ENCODE measurements around the gene POLE2. TPM values are rescaled to one million over a fixed set of nuclear protein-coding genes. Genes with fewer than 3 reads are reported as not detected.
"Not testable (repeated sequence)": the region's sequence is repeated elsewhere in the genome, so short reads cannot be mapped to it uniquely, and the experiment has no call there.

Gene POLE2
- total RNA-seq, 1 experiment from 2014 or later, result 17.4 TPM

GRCh38 chr14:49659526-49660455 lies 28.2 kb downstream of the POLE2 start:
- BruUV-seq (replicated peaks), result no TSS peak
- H3K27me3 ChIP-seq (ENCODE audit: control insufficient read depth, insufficient read depth, low read length), result no peaks in the 10 kb centered on the region
- TF ChIP-seq POLR2AphosphoS5 (IDR thresholded peaks at IDR 0.05; ENCODE audit: low read depth, low read length) (no peak), SIN3A (IDR thresholded peaks at IDR 0.05; ENCODE audit: borderline replicate concordance, insufficient read depth, low read depth, low read length) (no peak), CTCF (IDR thresholded peaks at IDR 0.05) (no peak), TCF7L2 (IDR thresholded peaks at IDR 0.05; ENCODE audit: low read depth, low read length) (no peak), REST (IDR thresholded peaks at IDR 0.05; ENCODE audit: insufficient read depth in 1 of 2, low read depth in 2 of 2, low read length in 1 of 2) (no peak)
- H3K36me3 ChIP-seq (ENCODE audit: control insufficient read depth, insufficient read depth, low read length), result peaks cover 2% of the 10 kb centered on the region; the same call in 1 of the 2 replicates
- no peaks in the 10 kb centered on the region for H3K9me3 ChIP-seq (ENCODE audit: control insufficient read depth, insufficient read depth, low read depth, low read length)
- ATAC-seq, result peak; percentile 69; the same call in 1 of the 2 replicates
- H3K27ac ChIP-seq (ENCODE audit: low read length), result no peak overlapping the region
- H3K4me1 ChIP-seq (ENCODE audit: control insufficient read depth, insufficient read depth, low read length), result no peaks in the 10 kb centered on the region
- in situ Hi-C loops (cut with HindIII; ENCODE audit: low pct_unique_long_range_greater_than_20kb, low sequenced_read_pairs), result no loop called here
- no peak overlapping the region for H3K4me3 ChIP-seq (ENCODE audit: low read depth in 2 of 2, low read length in 2 of 2)
- peak; percentile 65 for DNase-seq (ENCODE audit: low read depth, low spot score)
- ChIA-PET CTCF (no interaction called here), POLR2A (no interaction called here)
- intact Hi-C loops (cut with micrococcal nuclease; ENCODE audit: unreplicated experiment), result no loop called here

GRCh38 chr14:49657500-49657899 lies 30.5 kb downstream of the POLE2 start:
- not testable (repeated sequence) for ATAC-seq

GRCh38 chr14:49654511-49654910 lies 33.5 kb downstream of the POLE2 start:
- H3K9me3 ChIP-seq (ENCODE audit: control insufficient read depth, insufficient read depth, low read depth, low read length), result no peaks in the 10 kb centered on the region
- no peak for TF ChIP-seq CTCF (IDR thresholded peaks at IDR 0.05)
- no peaks in the 10 kb centered on the region for H3K4me1 ChIP-seq (ENCODE audit: control insufficient read depth, insufficient read depth, low read length)
- CTCF ChIA-PET, result interaction anchor here (0.6 kb wide), 1 partner anchor 34 kb away, joined by 3 read pairs; the partner anchor contains the start of gene RPL36AL
- no peak overlapping the region for H3K4me3 ChIP-seq (ENCODE audit: low read depth in 2 of 2, low read length in 2 of 2)
- intact Hi-C loops (cut with micrococcal nuclease; ENCODE audit: unreplicated experiment), result no loop called here
- POLR2A ChIA-PET, result no interaction called here
- no peak for DNase-seq (ENCODE audit: low read depth, low spot score)
- H3K36me3 ChIP-seq (ENCODE audit: control insufficient read depth, insufficient read depth, low read length), result peaks cover 4% of the 10 kb centered on the region; the same call in 1 of the 2 replicates
- ATAC-seq, result no peak
- no peak overlapping the region for H3K27ac ChIP-seq (ENCODE audit: low read length)
- BruUV-seq (replicated peaks), result no TSS peak
- in situ Hi-C loops (cut with HindIII; ENCODE audit: low pct_unique_long_range_greater_than_20kb, low sequenced_read_pairs), result no loop called here
- H3K27me3 ChIP-seq (ENCODE audit: control insufficient read depth, insufficient read depth, low read length), result no peaks in the 10 kb centered on the region

More at GRCh38 chr14:49657500-49657899, 30.5 kb downstream of the POLE2 start:
- in situ Hi-C loops (cut with HindIII; ENCODE audit: low pct_unique_long_range_greater_than_20kb, low sequenced_read_pairs); H3K9me3 ChIP-seq (ENCODE audit: control insufficient read depth, insufficient read depth, low read depth, low read length); intact Hi-C loops (cut with micrococcal nuclease; ENCODE audit: unreplicated experiment); H3K4me3 ChIP-seq (ENCODE audit: low read depth in 2 of 2, low read length in 2 of 2); H3K27ac ChIP-seq (ENCODE audit: low read length); POLR2A ChIA-PET; CTCF ChIA-PET; DNase-seq (ENCODE audit: low read depth, low spot score); H3K27me3 ChIP-seq (ENCODE audit: control insufficient read depth, insufficient read depth, low read length); H3K36me3 ChIP-seq (ENCODE audit: control insufficient read depth, insufficient read depth, low read length); BruUV-seq (replicated peaks); H3K4me1 ChIP-seq (ENCODE audit: control insufficient read depth, insufficient read depth, low read length): not testable (repeated sequence)

All from Panc1 (cell line).